ENCODE data around the gene SEMA4B.
"Not testable (repeated sequence)": the region's sequence is repeated elsewhere in the genome, so short reads cannot be mapped to it uniquely, and the experiment has no call there.

SEMA4B gene

DNA sequence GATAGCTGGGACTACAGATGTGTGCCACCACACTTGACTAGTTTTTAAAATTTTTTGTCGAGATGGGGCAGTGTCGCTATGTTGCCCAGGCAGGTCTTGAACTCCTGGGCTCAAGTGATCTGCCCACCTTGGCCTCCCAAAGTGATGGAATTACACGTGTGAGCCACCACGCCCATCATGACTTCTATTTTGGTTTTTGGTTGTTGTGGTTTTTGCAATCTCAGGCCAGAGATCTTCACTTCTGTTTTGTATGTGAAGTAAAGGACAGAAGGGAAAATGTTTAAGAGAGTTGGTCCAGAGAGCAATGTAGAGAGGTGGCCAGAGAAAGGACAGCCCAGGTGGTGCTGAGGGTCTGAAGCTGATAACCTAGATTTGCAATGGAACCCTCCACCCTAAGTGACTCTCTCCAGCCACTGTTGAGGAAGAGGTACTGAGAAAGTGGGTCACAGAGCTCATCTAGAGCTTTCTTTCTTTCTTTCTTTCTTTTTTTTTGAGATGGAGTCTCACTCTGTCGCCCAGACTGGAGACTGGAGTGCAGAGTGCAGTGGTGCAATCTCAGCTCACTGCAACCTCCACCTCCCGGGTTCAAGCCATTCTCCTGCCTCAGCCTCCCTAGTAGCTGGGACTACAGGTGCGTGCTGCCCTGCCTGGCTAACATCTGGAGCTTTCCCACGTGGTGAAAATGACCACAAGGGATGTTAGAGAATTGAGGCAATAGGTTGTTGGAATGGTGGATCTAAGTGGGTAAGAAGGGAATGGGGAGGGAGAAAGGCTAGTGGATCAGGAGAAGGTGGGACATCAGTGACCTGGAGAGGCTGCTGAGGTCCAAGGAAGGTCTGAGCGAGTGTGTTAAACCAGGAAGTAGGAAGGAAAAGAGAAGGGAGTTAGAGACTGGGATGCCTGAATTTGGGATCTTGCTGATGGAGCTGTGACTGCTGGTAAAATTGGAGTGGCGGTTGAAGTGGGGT, 22.4 kb upstream of the SEMA4B start:
- DNase-seq (ENCODE audit: low spot score), result no peak

DNA sequence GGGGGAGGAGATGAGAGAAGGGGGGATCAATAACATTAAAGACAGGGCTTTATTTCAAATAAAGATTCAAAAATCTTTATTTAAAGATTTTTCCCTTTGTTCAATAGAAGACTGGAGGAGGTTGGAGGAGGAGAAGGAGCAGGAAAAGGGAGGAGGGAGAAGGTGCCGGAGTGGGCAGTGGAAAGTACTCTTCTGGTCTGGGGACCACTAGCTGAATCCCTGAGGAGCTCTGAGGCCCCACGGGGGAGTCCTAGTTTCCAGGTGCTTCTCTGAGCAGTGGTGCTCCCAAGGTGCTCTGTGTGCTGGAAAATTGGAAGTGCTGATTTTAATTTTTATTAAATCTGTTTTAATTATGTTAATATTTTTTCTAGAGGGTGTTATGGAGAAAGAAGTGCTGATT, 19.4 kb upstream of the SEMA4B start:
- DNase-seq (ENCODE audit: low spot score), result no peak

- peak; percentile 77 for DNase-seq (ENCODE audit: low spot score)
Observed at GRCh38 chr15:90184119-90184785, 16.9 kb upstream of the SEMA4B start.

GRCh38 chr15:90184786-90185704, 16.1 kb upstream of the SEMA4B start:
- DNase-seq (ENCODE audit: low spot score), result peak; percentile 64

DNA sequence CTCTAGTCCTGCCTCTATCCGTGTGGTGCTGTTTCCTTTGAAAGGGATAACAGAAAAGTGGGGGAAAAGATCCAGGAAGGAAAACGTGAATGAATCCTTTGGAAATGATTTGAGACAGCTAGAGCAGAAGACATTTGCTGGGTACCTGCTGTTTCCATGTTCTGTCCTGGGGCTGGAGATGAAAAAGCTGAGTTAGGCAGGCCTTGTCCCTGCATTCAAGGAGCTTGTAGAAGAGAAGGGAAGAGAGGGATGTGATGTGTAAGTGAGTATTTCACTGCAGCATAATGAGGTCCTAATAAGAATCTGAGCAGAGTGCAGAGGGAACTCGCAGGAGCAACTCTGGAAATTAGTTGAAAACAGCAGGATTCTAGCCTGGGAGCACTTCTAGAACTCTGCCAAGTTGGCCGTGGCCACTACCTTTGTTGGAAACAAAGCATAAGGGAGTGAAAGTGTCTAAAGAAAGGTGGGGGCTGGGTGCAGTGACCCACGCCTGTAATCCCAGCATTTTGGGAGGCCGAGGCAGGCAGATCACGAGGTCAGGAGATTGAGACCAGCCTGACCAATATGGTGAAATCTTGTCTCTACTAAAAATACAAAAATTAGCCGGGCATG, 13.8 kb upstream of the SEMA4B start:
- no peak for DNase-seq (ENCODE audit: low spot score)

DNA sequence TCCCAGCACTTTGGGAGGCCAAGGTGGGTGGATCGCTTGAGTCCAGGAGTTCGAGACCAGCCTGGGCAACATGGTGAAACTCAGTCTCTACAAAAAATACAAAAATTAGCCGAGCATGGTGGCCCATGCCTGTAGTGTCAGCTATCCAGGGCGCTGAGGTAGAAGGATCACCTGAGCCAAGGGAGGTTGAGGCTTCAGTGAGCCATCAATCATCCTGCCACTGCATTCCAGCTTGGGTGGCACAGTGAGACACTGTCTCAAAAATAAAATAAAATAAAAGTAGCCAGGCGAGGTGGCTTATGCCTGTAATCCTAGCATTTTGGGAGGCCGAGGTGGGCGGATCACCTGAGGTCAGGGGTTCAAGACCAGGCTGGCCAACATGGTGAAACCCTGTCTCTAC, 13.1 kb upstream of the SEMA4B start:
- DNase-seq (ENCODE audit: low spot score), result not testable (repeated sequence)

- no peak for DNase-seq (ENCODE audit: low spot score)
Observed at GRCh38 chr15:90188914-90189748, 12.0 kb upstream of the SEMA4B start.

DNA sequence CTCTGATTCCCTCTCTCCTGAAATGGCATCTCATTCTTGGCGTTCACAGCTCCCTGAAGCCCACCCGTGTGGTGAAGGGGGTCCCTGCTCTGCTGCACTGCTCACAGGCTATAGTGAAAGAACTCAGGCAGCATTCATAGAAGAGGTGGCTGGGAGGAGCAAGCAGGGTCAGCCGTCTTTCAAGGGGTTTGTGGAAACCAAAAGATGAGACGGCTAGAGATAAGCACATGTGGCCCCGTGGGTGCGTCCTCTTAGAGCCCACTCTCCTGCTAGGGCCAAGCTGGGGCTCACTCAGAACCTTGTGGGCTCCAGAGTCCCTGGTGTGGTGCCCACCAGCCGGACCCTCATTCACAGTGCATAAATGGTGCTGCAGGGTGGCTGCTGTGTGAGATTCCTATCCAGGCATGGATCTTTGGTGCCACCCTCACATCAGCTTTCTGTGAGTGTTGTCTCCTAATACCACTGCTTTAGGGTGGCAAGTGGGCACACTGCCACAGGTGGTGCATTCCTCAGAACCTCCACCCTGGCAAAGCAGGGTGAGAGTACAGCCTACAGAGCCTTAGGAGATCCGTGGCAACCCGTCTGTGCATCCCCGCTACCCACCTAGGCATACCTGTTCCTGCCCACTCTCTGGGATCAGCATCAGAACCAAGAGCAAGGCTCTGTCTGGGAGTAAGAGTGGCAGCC, 11.2 kb upstream of the SEMA4B start:
- DNase-seq (ENCODE audit: low spot score), result no peak

DNA sequence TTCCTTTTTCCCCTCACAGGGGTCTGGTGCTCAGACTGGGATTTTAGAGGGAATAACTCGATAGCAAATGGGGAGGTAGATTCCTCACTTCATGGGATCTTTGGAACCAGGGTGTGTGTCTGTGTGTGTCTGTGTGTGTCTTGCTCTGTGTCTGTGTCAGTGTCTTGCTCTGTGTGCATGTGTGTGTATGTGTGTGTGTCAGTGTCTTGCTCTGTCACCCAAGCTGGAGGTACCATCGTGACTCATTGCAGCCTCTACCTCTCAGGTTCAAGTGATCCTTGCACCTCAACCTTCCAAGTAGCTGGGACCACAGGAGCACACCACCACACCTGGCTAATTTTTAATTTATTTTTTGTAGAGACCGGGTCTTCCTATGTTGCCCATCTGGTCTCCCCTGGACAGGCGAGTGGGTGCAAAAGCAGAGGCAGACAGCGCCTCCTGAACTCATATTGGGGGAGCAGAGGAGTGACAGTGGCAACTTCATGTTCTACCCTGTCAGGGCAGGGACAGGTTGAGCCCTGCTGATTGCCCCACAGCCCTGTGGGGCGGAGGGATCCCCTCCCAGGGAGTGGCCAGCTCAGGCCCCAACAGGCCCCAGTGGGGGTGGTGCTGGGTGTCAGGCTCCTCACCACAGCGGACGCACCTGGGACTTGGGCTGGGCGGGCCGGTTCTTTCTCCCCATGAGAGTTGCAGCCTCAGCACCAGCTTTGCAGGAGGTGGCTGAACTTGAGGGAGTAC, 10.4 kb upstream of the SEMA4B start:
- no peak for DNase-seq (ENCODE audit: low spot score)

- no peak for DNase-seq (ENCODE audit: low spot score)
Observed at GRCh38 chr15:90191344-90191687, 9.8 kb upstream of the SEMA4B start.

GRCh38 chr15:90191794-90192509, 9.2 kb upstream of the SEMA4B start:
- no peak for DNase-seq (ENCODE audit: low spot score)

GRCh38 chr15:90192961-90193786, 8.0 kb upstream of the SEMA4B start:
- DNase-seq (ENCODE audit: low spot score), result no peak

DNA sequence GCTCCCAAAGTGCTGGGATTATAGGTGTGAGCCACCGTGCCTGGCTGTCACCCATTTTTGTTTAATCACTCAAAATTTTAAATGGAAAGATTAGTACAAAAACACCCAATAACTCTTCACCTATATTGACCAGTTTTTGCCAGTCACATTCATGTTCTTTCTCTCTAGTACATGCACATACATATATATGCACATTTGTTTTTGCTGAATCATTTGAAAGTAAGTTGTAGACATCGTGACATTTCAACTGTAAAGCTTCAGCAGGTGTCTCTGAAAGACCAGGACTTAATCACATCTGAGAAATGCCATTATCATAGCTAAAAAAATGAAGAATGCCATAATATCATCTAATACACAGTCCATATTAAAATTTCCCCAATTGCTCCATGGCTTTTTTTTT, 6.5 kb upstream of the SEMA4B start:
- DNase-seq (ENCODE audit: low spot score), result no peak

GRCh38 chr15:90200534-90201129, 498 bp upstream of the SEMA4B start:
- no peak for DNase-seq (ENCODE audit: low spot score)

- DNase-seq (ENCODE audit: low spot score), result peak; percentile 18
Observed at GRCh38 chr15:90201944-90202375, 830 bp downstream of the SEMA4B start.

DNA sequence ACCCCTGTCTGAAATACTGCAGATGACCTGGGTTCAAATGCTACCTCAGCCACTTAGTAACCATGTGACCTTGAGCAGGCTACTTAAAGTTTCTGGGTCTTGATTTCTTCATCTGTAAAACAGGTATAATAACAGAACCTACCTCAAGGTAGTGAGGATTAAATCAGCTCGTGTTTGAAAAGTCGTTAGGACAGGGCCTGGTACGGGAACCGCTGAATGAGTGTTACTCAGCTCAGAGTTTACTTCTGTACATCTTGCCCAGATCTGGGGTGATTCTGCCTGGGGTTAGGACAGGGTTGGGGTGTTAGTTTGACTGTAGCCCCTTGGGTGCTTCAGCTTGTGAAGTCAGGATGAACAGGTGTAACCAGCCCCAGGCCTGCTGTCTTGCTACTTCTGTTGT, 1.8 kb downstream of the SEMA4B start:
- DNase-seq (ENCODE audit: low spot score), result no peak

GRCh38 chr15:90203473-90203872, 2.3 kb downstream of the SEMA4B start:
- DNase-seq (ENCODE audit: low spot score), result no peak

- DNase-seq (ENCODE audit: low spot score), result peak; percentile 15
Observed at GRCh38 chr15:90203922-90204321, 2.8 kb downstream of the SEMA4B start.
